ENCODE results near the gene TEP1.

DNA sequence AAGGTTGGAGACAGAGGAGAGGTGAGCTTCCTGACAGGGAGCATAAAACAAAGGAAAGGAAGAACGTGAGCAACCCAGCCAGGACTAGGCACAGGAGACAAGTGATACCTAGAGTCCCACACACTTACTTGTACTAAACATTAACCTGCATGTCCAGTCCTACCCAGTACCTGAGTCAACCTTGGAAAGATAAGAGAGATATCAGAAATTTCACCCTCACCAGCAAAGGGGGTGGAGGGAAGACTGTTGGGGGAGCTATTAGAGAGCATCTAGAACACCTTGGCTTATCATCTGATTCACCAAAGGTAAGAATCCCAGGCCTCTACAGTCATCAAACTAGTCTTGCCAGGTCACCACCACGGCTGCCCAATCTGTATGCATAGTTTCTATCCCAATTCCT, 11.6 kb upstream of the TEP1 start:
- TF ChIP-seq, protein P1, sequence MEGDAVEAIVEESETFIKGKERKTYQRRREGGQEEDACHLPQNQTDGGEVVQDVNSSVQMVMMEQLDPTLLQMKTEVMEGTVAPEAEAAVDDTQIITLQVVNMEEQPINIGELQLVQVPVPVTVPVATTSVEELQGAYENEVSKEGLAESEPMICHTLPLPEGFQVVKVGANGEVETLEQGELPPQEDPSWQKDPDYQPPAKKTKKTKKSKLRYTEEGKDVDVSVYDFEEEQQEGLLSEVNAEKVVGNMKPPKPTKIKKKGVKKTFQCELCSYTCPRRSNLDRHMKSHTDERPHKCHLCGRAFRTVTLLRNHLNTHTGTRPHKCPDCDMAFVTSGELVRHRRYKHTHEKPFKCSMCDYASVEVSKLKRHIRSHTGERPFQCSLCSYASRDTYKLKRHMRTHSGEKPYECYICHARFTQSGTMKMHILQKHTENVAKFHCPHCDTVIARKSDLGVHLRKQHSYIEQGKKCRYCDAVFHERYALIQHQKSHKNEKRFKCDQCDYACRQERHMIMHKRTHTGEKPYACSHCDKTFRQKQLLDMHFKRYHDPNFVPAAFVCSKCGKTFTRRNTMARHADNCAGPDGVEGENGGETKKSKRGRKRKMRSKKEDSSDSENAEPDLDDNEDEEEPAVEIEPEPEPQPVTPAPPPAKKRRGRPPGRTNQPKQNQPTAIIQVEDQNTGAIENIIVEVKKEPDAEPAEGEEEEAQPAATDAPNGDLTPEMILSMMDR (conservative IDR thresholded peaks at IDR 0.05) = no peak
- TF ChIP-seq ZFX (IDR thresholded peaks at IDR 0.05) = no peak

Data from C4-2B (cell line).